ENCODE measurements around the gene KIF3A. TPM values are rescaled to one million over a fixed set of nuclear protein-coding genes. Genes with fewer than 3 reads are reported as not detected.

The KIF3A gene
- total RNA-seq, 1 experiment from 2014 or later: 18.9 TPM

GRCh38 chr5:132681476-132681831, 55.9 kb downstream of the KIF3A start:
- Mint-ChIP-seq H3K9me3 (ENCODE audit: low read depth, unreplicated experiment) (no peaks in the 10 kb centered on the region), H3K4me1 (ENCODE audit: low read depth, unreplicated experiment) (peaks cover 15% of the 10 kb centered on the region), H3K36me3 (ENCODE audit: insufficient read depth, unreplicated experiment) (no peaks in the 10 kb centered on the region), H3K4me3 (ENCODE audit: low read depth, unreplicated experiment) (no peak overlapping the region), H3K27me3 (ENCODE audit: unreplicated experiment) (no peaks in the 10 kb centered on the region), H3K27ac (ENCODE audit: unreplicated experiment) (no peak overlapping the region)
- BruUV-seq (replicated peaks): no TSS peak
- DNase-seq: no peak
- no peak for TF ChIP-seq CTCF (IDR thresholded peaks at IDR 0.05; ENCODE audit: unreplicated experiment)
- intact Hi-C loops (cut with micrococcal nuclease; ENCODE audit: unreplicated experiment): no loop called here
- CTCF ChIA-PET: no interaction called here

- intact Hi-C loops (cut with micrococcal nuclease; ENCODE audit: unreplicated experiment): no loop called here
- H3K4me3 Mint-ChIP-seq (ENCODE audit: low read depth, unreplicated experiment): no peak overlapping the region
- CTCF ChIA-PET: no interaction called here
- no peak overlapping the region for H3K27ac Mint-ChIP-seq (ENCODE audit: unreplicated experiment)
- H3K4me1 Mint-ChIP-seq (ENCODE audit: low read depth, unreplicated experiment): peaks cover 20% of the 10 kb centered on the region
- no peak for TF ChIP-seq CTCF (IDR thresholded peaks at IDR 0.05; ENCODE audit: unreplicated experiment)
- H3K27me3 Mint-ChIP-seq (ENCODE audit: unreplicated experiment): no peaks in the 10 kb centered on the region
- no TSS peak for BruUV-seq (replicated peaks)
- H3K36me3 Mint-ChIP-seq (ENCODE audit: insufficient read depth, unreplicated experiment): no peaks in the 10 kb centered on the region
- DNase-seq: no peak
- H3K9me3 Mint-ChIP-seq (ENCODE audit: low read depth, unreplicated experiment): no peaks in the 10 kb centered on the region
These were observed 56.4 kb downstream of the KIF3A start for GRCh38 chr5:132680780-132681475.

GRCh38 chr5:132679717-132680380, 57.5 kb downstream of the KIF3A start:
- Mint-ChIP-seq H3K9me3 (ENCODE audit: low read depth, unreplicated experiment) (no peaks in the 10 kb centered on the region), H3K4me1 (ENCODE audit: low read depth, unreplicated experiment) (peaks cover 31% of the 10 kb centered on the region), H3K27ac (ENCODE audit: unreplicated experiment) (no peak overlapping the region), H3K4me3 (ENCODE audit: low read depth, unreplicated experiment) (no peak overlapping the region), H3K27me3 (ENCODE audit: unreplicated experiment) (no peaks in the 10 kb centered on the region), H3K36me3 (ENCODE audit: insufficient read depth, unreplicated experiment) (no peaks in the 10 kb centered on the region)
- intact Hi-C loops (cut with micrococcal nuclease; ENCODE audit: unreplicated experiment): no loop called here
- no peak for DNase-seq
- no TSS peak for BruUV-seq (replicated peaks)
- CTCF ChIA-PET: interaction anchor here (0.6 kb wide), 1 partner anchor 108 kb away, joined by 7 read pairs; no protein-coding TSS in a partner anchor
- no peak for TF ChIP-seq CTCF (IDR thresholded peaks at IDR 0.05; ENCODE audit: unreplicated experiment)

- no peak overlapping the region for H3K27ac Mint-ChIP-seq (ENCODE audit: unreplicated experiment)
- no peaks in the 10 kb centered on the region for H3K9me3 Mint-ChIP-seq (ENCODE audit: low read depth, unreplicated experiment)
- no peaks in the 10 kb centered on the region for H3K27me3 Mint-ChIP-seq (ENCODE audit: unreplicated experiment)
- CTCF ChIA-PET: interaction anchor here (1.1 kb wide), 1 partner anchor 441 kb away, joined by 3 read pairs; no protein-coding TSS in a partner anchor
- peaks cover 38% of the 10 kb centered on the region for H3K4me1 Mint-ChIP-seq (ENCODE audit: low read depth, unreplicated experiment)
- no peak for TF ChIP-seq CTCF (IDR thresholded peaks at IDR 0.05; ENCODE audit: unreplicated experiment)
- no peaks in the 10 kb centered on the region for H3K36me3 Mint-ChIP-seq (ENCODE audit: insufficient read depth, unreplicated experiment)
- no peak overlapping the region for H3K4me3 Mint-ChIP-seq (ENCODE audit: low read depth, unreplicated experiment)
- no TSS peak for BruUV-seq (replicated peaks)
- intact Hi-C loops (cut with micrococcal nuclease; ENCODE audit: unreplicated experiment): no loop called here
- no peak for DNase-seq
These were observed 58.2 kb downstream of the KIF3A start for GRCh38 chr5:132679166-132679565.
